HEK293 (cell line): ENCODE data around the gene RAE1.

Experiments
- CTCF ChIA-PET: fragments of 350-600 bp; formaldehyde crosslinking; extraction: SDS; loops from one replicate; lab custom pipeline; 2021; ENCODE audit warnings: antibody characterized with exemption; lab: Yijun Ruan, JAX
- POLR2A ChIA-PET: fragments of 300-600 bp; formaldehyde crosslinking; extraction: SDS; loops from one replicate; lab custom pipeline; 2020; ENCODE audit warnings: antibody characterized with exemption, inconsistent platforms; lab: Yijun Ruan, JAX
- H3K27ac ChIP-seq: fragments of 200-500 bp; sonication (Bioruptor generic); 2 replicates; pipeline ENCODE4 v1.5.1; 2014; ENCODE audit warnings: low read depth, low read length, control low read depth, inconsistent platforms; ENCODE audit errors: extremely low read depth
- H3K36me3 ChIP-seq, 2 experiments: fragments of 200-500 bp in 1 of 2; sonication (Bioruptor generic) in 1 of 2; 1 replicate in 1 of 2; 2 replicates in 1 of 2; pipeline ENCODE4 v1.5.1; 2014 to 2017; ENCODE audit warnings: inconsistent platforms in 2 of 2, low read length in 2 of 2; ENCODE audit not compliant: control insufficient read depth in 2 of 2, insufficient read depth in 1 of 2
- H3K4me1 ChIP-seq: fragments of 200-500 bp; sonication (Bioruptor generic); 2 replicates; pipeline ENCODE4 v1.5.1; 2014; ENCODE audit warnings: mild to moderate bottlenecking, low read length, inconsistent platforms; ENCODE audit not compliant: control insufficient read depth, insufficient read depth
- H3K4me3 ChIP-seq: 2 replicates; pipeline ENCODE4 v1.5.1; 2011; ENCODE audit warnings: low read depth, mild to moderate bottlenecking, control low read depth, low read length, moderate library complexity
- H3K9me3 ChIP-seq: fragments of 200-500 bp; sonication (Bioruptor generic); 2 replicates; pipeline ENCODE4 v1.5.1; 2014; ENCODE audit warnings: low read depth, low read length, inconsistent platforms; ENCODE audit not compliant: control insufficient read depth, insufficient read depth
- GLIS1 ChIP-seq: fragments of 450-650 bp; formaldehyde crosslinking; IDR thresholded peaks from 2 replicates; pipeline ENCODE4 v1.5.1; 2016; ENCODE audit warnings: missing biosample characterization, missing genetic modification characterization
- KLF8 ChIP-seq: fragments of 450-650 bp; formaldehyde crosslinking; IDR thresholded peaks from 2 replicates; pipeline ENCODE4 v1.5.1; 2016; ENCODE audit warnings: missing biosample characterization, missing genetic modification characterization
- PRDM1 ChIP-seq: fragments of 450-650 bp; formaldehyde crosslinking; IDR thresholded peaks from 2 replicates; pipeline ENCODE4; 2016; ENCODE audit warnings: missing biosample characterization, missing genetic modification characterization
- SCRT2 ChIP-seq: fragments of 450-650 bp; formaldehyde crosslinking; IDR thresholded peaks from 2 replicates; pipeline ENCODE4 v1.5.1; 2016; ENCODE audit warnings: missing biosample characterization, missing genetic modification characterization
- YY1 ChIP-seq: fragments of 450-650 bp; formaldehyde crosslinking; IDR thresholded peaks from 2 replicates; pipeline ENCODE4 v1.5.1; 2018; ENCODE audit warnings: missing biosample characterization, missing genetic modification characterization
- ZNF132 ChIP-seq: fragments of 450-650 bp; formaldehyde crosslinking; IDR thresholded peaks from 2 replicates; pipeline ENCODE4 v1.5.1; 2017; ENCODE audit warnings: missing biosample characterization, missing genetic modification characterization, borderline replicate concordance
- ZNF175 ChIP-seq: fragments of 450-650 bp; formaldehyde crosslinking; IDR thresholded peaks from 2 replicates; pipeline ENCODE4 v1.5.1; 2016; ENCODE audit warnings: missing biosample characterization, missing genetic modification characterization
- ZNF184 ChIP-seq: fragments of 450-650 bp; IDR thresholded peaks from 2 replicates; pipeline ENCODE4 v1.5.1; 2018; ENCODE audit warnings: missing biosample characterization, mild to moderate bottlenecking, missing genetic modification characterization
- ZNF24 ChIP-seq: fragments of 450-650 bp; formaldehyde crosslinking; IDR thresholded peaks from 2 replicates; pipeline ENCODE4 v1.5.1; 2016; ENCODE audit warnings: missing biosample characterization, missing genetic modification characterization
- ZNF266 ChIP-seq: fragments of 450-650 bp; formaldehyde crosslinking; IDR thresholded peaks from 2 replicates; pipeline ENCODE4 v1.5.1; 2016; ENCODE audit warnings: missing biosample characterization, missing genetic modification characterization, low read depth
- ZNF473 ChIP-seq: fragments of 450-650 bp; formaldehyde crosslinking; IDR thresholded peaks from 2 replicates; pipeline ENCODE4 v1.5.1; 2017; ENCODE audit warnings: missing biosample characterization, missing genetic modification characterization
- ZNF571 ChIP-seq: fragments of 450-650 bp; formaldehyde crosslinking; IDR thresholded peaks from 2 replicates; pipeline ENCODE4 v1.5.0; 2017; ENCODE audit warnings: missing biosample characterization, missing genetic modification characterization
- ZNF629 ChIP-seq: fragments of 450-650 bp; formaldehyde crosslinking; IDR thresholded peaks from 2 replicates; pipeline ENCODE4 v1.5.1; 2017; ENCODE audit warnings: missing biosample characterization, missing genetic modification characterization
- ZNF707 ChIP-seq: fragments of 450-650 bp; formaldehyde crosslinking; IDR thresholded peaks from 2 replicates; pipeline ENCODE4 v1.5.1; 2016; ENCODE audit warnings: missing biosample characterization, missing genetic modification characterization
- ZNF777 ChIP-seq: fragments of 450-650 bp; formaldehyde crosslinking; IDR thresholded peaks from 2 replicates; pipeline ENCODE4 v1.5.1; 2017; ENCODE audit warnings: missing biosample characterization, missing genetic modification characterization, borderline replicate concordance
- ZSCAN30 ChIP-seq: fragments of 450-650 bp; IDR thresholded peaks from 2 replicates; pipeline ENCODE4 v1.5.1; 2018; ENCODE audit warnings: missing biosample characterization, mild to moderate bottlenecking, missing genetic modification characterization, moderate library complexity
- TF ChIP-seq, protein P1 (sequence below): fragments of 450-650 bp; formaldehyde crosslinking; IDR thresholded peaks from 2 replicates; pipeline ENCODE4 v1.5.1; 2016; ENCODE audit warnings: missing biosample characterization, missing genetic modification characterization, borderline replicate concordance
- TF ChIP-seq, protein P2 (sequence below): fragments of 450-650 bp; formaldehyde crosslinking; IDR thresholded peaks from 2 replicates; pipeline ENCODE4 v1.5.1; 2016; ENCODE audit warnings: missing biosample characterization, missing genetic modification characterization, low read depth
- TF ChIP-seq, protein P3 (sequence below): fragments of 450-650 bp; formaldehyde crosslinking; IDR thresholded peaks from 2 replicates; pipeline ENCODE4 v1.5.1; 2016; ENCODE audit warnings: missing biosample characterization, missing genetic modification characterization

The RAE1 gene

DNA sequence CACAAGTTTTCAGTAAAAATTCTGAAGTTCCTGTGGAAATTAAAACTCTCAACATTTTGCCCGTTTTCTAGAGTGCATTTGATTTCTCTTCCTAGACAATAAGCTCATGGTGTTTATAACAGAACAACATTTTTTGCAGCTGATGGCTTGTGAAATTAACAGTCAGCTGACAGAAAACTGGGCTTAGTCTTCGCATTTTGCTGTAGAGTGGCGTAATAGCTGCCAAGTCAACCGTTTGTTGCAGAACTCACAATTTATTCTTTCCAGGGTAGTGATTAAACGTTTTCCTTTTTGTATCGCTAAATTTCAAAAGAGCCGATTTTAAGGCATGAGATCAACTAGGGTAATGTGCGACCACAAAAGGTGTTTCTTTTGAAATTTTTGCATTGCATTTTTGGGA is 20.1 kb upstream of the RAE1 start:
- POLR2A ChIA-PET: no interaction called here
- TF ChIP-seq PRDM1 (tag by site-specific recombination) (no peak), GLIS1 (no peak), KLF8 (tag by site-specific recombination) (no peak), ZNF707 (tag by site-specific recombination) (no peak), ZNF473 (tag by site-specific recombination) (no peak), ZNF777 (no peak), ZNF132 (tag by site-specific recombination) (no peak), ZNF175 (tag by site-specific recombination) (no peak), ZNF266 (tag by site-specific recombination) (no peak), ZNF571 (no peak), ZNF24 (tag by site-specific recombination) (no peak), ZNF629 (tag by site-specific recombination) (no peak), ZNF184 (no peak), SCRT2 (tag by site-specific recombination) (no peak), ZSCAN30 (tag by site-specific recombination) (no peak), YY1 (tag by site-specific recombination) (no peak)
- TF ChIP-seq, protein P1, sequence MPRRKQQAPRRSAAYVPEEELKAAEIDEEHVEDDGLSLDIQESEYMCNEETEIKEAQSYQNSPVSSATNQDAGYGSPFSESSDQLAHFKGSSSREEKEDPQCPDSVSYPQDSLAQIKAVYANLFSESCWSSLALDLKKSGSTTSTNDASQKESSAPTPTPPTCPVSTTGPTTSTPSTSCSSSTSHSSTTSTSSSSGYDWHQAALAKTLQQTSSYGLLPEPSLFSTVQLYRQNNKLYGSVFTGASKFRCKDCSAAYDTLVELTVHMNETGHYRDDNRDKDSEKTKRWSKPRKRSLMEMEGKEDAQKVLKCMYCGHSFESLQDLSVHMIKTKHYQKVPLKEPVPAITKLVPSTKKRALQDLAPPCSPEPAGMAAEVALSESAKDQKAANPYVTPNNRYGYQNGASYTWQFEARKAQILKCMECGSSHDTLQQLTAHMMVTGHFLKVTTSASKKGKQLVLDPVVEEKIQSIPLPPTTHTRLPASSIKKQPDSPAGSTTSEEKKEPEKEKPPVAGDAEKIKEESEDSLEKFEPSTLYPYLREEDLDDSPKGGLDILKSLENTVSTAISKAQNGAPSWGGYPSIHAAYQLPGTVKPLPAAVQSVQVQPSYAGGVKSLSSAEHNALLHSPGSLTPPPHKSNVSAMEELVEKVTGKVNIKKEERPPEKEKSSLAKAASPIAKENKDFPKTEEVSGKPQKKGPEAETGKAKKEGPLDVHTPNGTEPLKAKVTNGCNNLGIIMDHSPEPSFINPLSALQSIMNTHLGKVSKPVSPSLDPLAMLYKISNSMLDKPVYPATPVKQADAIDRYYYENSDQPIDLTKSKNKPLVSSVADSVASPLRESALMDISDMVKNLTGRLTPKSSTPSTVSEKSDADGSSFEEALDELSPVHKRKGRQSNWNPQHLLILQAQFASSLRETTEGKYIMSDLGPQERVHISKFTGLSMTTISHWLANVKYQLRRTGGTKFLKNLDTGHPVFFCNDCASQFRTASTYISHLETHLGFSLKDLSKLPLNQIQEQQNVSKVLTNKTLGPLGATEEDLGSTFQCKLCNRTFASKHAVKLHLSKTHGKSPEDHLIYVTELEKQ: no peak
- TF ChIP-seq, protein P2, sequence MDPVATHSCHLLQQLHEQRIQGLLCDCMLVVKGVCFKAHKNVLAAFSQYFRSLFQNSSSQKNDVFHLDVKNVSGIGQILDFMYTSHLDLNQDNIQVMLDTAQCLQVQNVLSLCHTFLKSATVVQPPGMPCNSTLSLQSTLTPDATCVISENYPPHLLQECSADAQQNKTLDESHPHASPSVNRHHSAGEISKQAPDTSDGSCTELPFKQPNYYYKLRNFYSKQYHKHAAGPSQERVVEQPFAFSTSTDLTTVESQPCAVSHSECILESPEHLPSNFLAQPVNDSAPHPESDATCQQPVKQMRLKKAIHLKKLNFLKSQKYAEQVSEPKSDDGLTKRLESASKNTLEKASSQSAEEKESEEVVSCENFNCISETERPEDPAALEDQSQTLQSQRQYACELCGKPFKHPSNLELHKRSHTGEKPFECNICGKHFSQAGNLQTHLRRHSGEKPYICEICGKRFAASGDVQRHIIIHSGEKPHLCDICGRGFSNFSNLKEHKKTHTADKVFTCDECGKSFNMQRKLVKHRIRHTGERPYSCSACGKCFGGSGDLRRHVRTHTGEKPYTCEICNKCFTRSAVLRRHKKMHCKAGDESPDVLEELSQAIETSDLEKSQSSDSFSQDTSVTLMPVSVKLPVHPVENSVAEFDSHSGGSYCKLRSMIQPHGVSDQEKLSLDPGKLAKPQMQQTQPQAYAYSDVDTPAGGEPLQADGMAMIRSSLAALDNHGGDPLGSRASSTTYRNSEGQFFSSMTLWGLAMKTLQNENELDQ (tag by site-specific recombination): no peak
- TF ChIP-seq, protein P3, sequence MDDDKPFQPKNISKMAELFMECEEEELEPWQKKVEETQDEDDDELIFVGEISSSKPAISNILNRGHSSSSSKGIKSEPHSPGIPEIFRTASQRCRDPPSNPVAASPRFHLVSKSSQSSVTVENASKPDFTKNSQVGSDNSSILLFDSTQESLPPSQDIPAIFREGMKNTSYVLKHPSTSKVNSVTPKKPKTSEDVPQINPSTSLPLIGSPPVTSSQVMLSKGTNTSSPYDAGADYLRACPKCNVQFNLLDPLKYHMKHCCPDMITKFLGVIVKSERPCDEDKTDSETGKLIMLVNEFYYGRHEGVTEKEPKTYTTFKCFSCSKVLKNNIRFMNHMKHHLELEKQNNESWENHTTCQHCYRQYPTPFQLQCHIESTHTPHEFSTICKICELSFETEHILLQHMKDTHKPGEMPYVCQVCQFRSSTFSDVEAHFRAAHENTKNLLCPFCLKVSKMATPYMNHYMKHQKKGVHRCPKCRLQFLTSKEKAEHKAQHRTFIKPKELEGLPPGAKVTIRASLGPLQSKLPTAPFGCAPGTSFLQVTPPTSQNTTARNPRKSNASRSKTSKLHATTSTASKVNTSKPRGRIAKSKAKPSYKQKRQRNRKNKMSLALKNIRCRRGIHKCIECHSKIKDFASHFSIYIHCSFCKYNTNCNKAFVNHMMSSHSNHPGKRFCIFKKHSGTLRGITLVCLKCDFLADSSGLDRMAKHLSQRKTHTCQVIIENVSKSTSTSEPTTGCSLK: no peak
- no peaks in the 10 kb centered on the region for H3K9me3 ChIP-seq

More for the DNA sequence above, 20.1 kb upstream of the RAE1 start:
- H3K27ac ChIP-seq: no peak overlapping the region
- no peaks in the 10 kb centered on the region for H3K36me3 ChIP-seq
- H3K4me3 ChIP-seq: no peak overlapping the region
- CTCF ChIA-PET: interaction anchor here (0.8 to 8.9 kb wide), 6 partner anchors 8 to 243 kb away, joined by 3 to 88 read pairs (median 7); no protein-coding TSS in a partner anchor
- H3K4me1 ChIP-seq: no peaks in the 10 kb centered on the region
